Osteocyte (in vitro differentiated cells): Measurements from ENCODE around the gene ZFP36L2. TPM values are rescaled to one million over a fixed set of nuclear protein-coding genes. Genes with fewer than 3 reads are reported as not detected.
A peak's percentile ranks its signal among the peaks of the same experiment; 100 is the strongest.
"Not testable (repeated sequence)": the region's sequence is repeated elsewhere in the genome, so short reads cannot be mapped to it uniquely, and the experiment has no call there.

Source experiments
- DNase-seq: peaks from one replicate; pipeline ENCODE4 v3.0.0; 2021; ENCODE audit warnings: mixed read lengths; ENCODE audit not compliant: unreplicated experiment; ENCODE audit errors: extremely low spot score
- H3K27ac Mint-ChIP-seq: one replicate; pipeline ENCODE4 v1.8.0; 2021; ENCODE audit warnings: mild to moderate bottlenecking, mixed read lengths; ENCODE audit not compliant: unreplicated experiment
- H3K27me3 Mint-ChIP-seq: one replicate; pipeline ENCODE4 v1.8.0; 2021; ENCODE audit warnings: mixed read lengths; ENCODE audit not compliant: unreplicated experiment
- H3K36me3 Mint-ChIP-seq: one replicate; pipeline ENCODE4 v1.8.0; 2021; ENCODE audit warnings: mixed read lengths; ENCODE audit not compliant: unreplicated experiment
- H3K4me1 Mint-ChIP-seq: one replicate; pipeline ENCODE4 v1.8.0; 2021; ENCODE audit warnings: mixed read lengths; ENCODE audit not compliant: unreplicated experiment
- H3K4me3 Mint-ChIP-seq: one replicate; pipeline ENCODE4 v1.8.0; 2021; ENCODE audit warnings: mild to moderate bottlenecking, moderate library complexity, mixed read lengths; ENCODE audit not compliant: unreplicated experiment
- H3K9me3 Mint-ChIP-seq: one replicate; pipeline ENCODE4 v1.8.0; 2021; ENCODE audit warnings: mixed read lengths; ENCODE audit not compliant: unreplicated experiment
- CTCF ChIP-seq: fragments of 200-600 bp; sonication (generic); IDR thresholded peaks from 2 replicates; pipeline ENCODE4 v1.5.0; 2021; ENCODE audit warnings: antibody characterized with exemption, mild to moderate bottlenecking, moderate library complexity
- total RNA-seq: library from RNA; stranded (reverse); gene quantifications from 2 replicates; pipeline ENCODE4 v1.2.1, GENCODE V29; 2021

Gene ZFP36L2
- total RNA-seq, 1 donor from 2014 or later: 88.0 TPM

GRCh38 chr2:43192744-43193651 is 33.4 kb downstream of the ZFP36L2 start:
- no peak for TF ChIP-seq CTCF
- H3K4me3 Mint-ChIP-seq: no peak overlapping the region
- peaks cover 13% of the 10 kb centered on the region for H3K4me1 Mint-ChIP-seq
- H3K27me3 Mint-ChIP-seq: no peaks in the 10 kb centered on the region
- no peaks in the 10 kb centered on the region for H3K9me3 Mint-ChIP-seq
- H3K36me3 Mint-ChIP-seq: no peaks in the 10 kb centered on the region
- no peak overlapping the region for H3K27ac Mint-ChIP-seq
- DNase-seq: no peak

- no peak overlapping the region for H3K4me3 Mint-ChIP-seq
- TF ChIP-seq CTCF: peak; percentile 30
- H3K4me1 Mint-ChIP-seq: peaks cover 8% of the 10 kb centered on the region
- H3K27ac Mint-ChIP-seq: no peak overlapping the region
- no peaks in the 10 kb centered on the region for H3K9me3 Mint-ChIP-seq
- no peaks in the 10 kb centered on the region for H3K27me3 Mint-ChIP-seq
- DNase-seq: no peak
- H3K36me3 Mint-ChIP-seq: no peaks in the 10 kb centered on the region
Measured at GRCh38 chr2:43191947-43192516, 34.4 kb downstream of the ZFP36L2 start.

- Mint-ChIP-seq H3K9me3 (no peaks in the 10 kb centered on the region), H3K27ac (no peak overlapping the region), H3K4me1 (peaks cover 8% of the 10 kb centered on the region), H3K4me3 (no peak overlapping the region), H3K27me3 (no peaks in the 10 kb centered on the region), H3K36me3 (no peaks in the 10 kb centered on the region)
- DNase-seq: no peak
- no peak for TF ChIP-seq CTCF
Measured at GRCh38 chr2:43190311-43191052, 35.9 kb downstream of the ZFP36L2 start.

GRCh38 chr2:43189861-43190260 is 36.5 kb downstream of the ZFP36L2 start:
- H3K4me1 Mint-ChIP-seq, H3K9me3 Mint-ChIP-seq, DNase-seq, H3K36me3 Mint-ChIP-seq, H3K4me3 Mint-ChIP-seq, H3K27ac Mint-ChIP-seq, H3K27me3 Mint-ChIP-seq: not testable (repeated sequence)

GRCh38 chr2:43188561-43189386 is 37.6 kb downstream of the ZFP36L2 start:
- H3K9me3 Mint-ChIP-seq: no peaks in the 10 kb centered on the region
- H3K27ac Mint-ChIP-seq: no peak overlapping the region
- H3K36me3 Mint-ChIP-seq: no peaks in the 10 kb centered on the region
- H3K4me3 Mint-ChIP-seq: no peak overlapping the region
- no peak for DNase-seq
- TF ChIP-seq CTCF: no peak
- peaks cover 4% of the 10 kb centered on the region for H3K4me1 Mint-ChIP-seq
- no peaks in the 10 kb centered on the region for H3K27me3 Mint-ChIP-seq
